PC-3 (cell line): Measurements from ENCODE around the gene NCOR2. TPM values are rescaled to one million over a fixed set of nuclear protein-coding genes. Genes with fewer than 3 reads are reported as not detected.

Source experiments
- ATAC-seq: fragments of 200-7000 bp; cut with Tn5 transposase; 2 replicates; pipeline ENCODE4 v1.9.1; 2020; ENCODE audit warnings: mild to moderate bottlenecking, moderate library complexity
- BruUV-seq: library from RNA; stranded (reverse); fragments of 400-500 nt; replicated peaks from 2 replicates; lab custom pipeline; 2021; lab: Mats Ljungman, UMichigan
- CTCF ChIA-PET: fragments of 300-600 bp; sonication (Branson Sonifier 250); formaldehyde crosslinking; loops from one replicate; lab custom pipeline; 2022; ENCODE audit warnings: antibody characterized with exemption; lab: Charles Lee
- POLR2A ChIA-PET: fragments of 300-600 bp; sonication (Branson Sonifier 250); formaldehyde crosslinking; loops from one replicate; lab custom pipeline; 2022; ENCODE audit warnings: antibody characterized with exemption; ENCODE audit not compliant: unreplicated experiment; lab: Charles Lee
- DNase-seq: peaks from one replicate; pipeline ENCODE4 v3.0.0-alpha.2; 2015
- H2AFZ ChIP-seq: fragments of 300-600 bp; sonication (generic); 2 replicates; pipeline ENCODE4 v1.6.0; 2016; ENCODE audit warnings: antibody characterized with exemption, low read length
- H3F3A ChIP-seq: fragments of 300-600 bp; sonication (generic); one replicate; pipeline ENCODE4 v1.6.0; 2017; ENCODE audit warnings: antibody characterized with exemption, low read length, control low read depth, mild to moderate bottlenecking; ENCODE audit not compliant: unreplicated experiment
- H3K27ac ChIP-seq: fragments of 300-600 bp; sonication (generic); 2 replicates; pipeline ENCODE4 v1.5.1; 2016; ENCODE audit warnings: mild to moderate bottlenecking, low read length
- H3K27me3 ChIP-seq: fragments of 300-600 bp; sonication (generic); 2 replicates; pipeline ENCODE4 v1.6.1; 2016; ENCODE audit warnings: low read length, mixed read lengths
- H3K36me3 ChIP-seq: fragments of 300-600 bp; sonication (generic); 2 replicates; pipeline ENCODE4 v1.6.1; 2016; ENCODE audit warnings: low read depth, mixed run types, low read length, mixed read lengths
- H3K4me1 ChIP-seq: fragments of 300-600 bp; sonication (generic); 2 replicates; pipeline ENCODE4 v1.5.1; 2016; ENCODE audit warnings: low read length; ENCODE audit not compliant: insufficient read depth
- H3K4me2 ChIP-seq: fragments of 300-600 bp; sonication (generic); 2 replicates; pipeline ENCODE4 v1.6.0; 2016; ENCODE audit warnings: low read length
- H3K4me3 ChIP-seq: fragments of 300-600 bp; sonication (generic); 2 replicates; pipeline ENCODE4 v1.5.1; 2016; ENCODE audit warnings: mild to moderate bottlenecking, low read length, mixed read lengths
- H3K79me2 ChIP-seq: fragments of 300-600 bp; sonication (generic); 2 replicates; pipeline ENCODE4 v1.6.1; 2017; ENCODE audit warnings: low read length, mixed read lengths
- H3K9ac ChIP-seq: fragments of 300-600 bp; sonication (generic); 2 replicates; pipeline ENCODE4 v1.6.0; 2016; ENCODE audit warnings: mild to moderate bottlenecking, low read length
- H3K9me2 ChIP-seq: fragments of 300-600 bp; sonication (generic); replicated peaks from 2 replicates; pipeline ENCODE4 v1.6.1; 2016; ENCODE audit warnings: mixed run types, low read length, mixed read lengths
- H3K9me3 ChIP-seq: fragments of 300-600 bp; sonication (generic); 2 replicates; pipeline ENCODE4 v1.6.1; 2016; ENCODE audit warnings: low read length, mixed read lengths
- H4K20me1 ChIP-seq: fragments of 300-600 bp; sonication (generic); 2 replicates; pipeline ENCODE4 v1.6.1; 2016; ENCODE audit warnings: low read length, mixed read lengths
- CTCF ChIP-seq: fragments of 300-600 bp; sonication (generic); conservative IDR thresholded peaks from 2 replicates; pipeline ENCODE4 v1.5.1; 2017; ENCODE audit warnings: antibody characterized with exemption, low read depth, mild to moderate bottlenecking, low read length
- EZH2 ChIP-seq: fragments of 300-600 bp; sonication (generic); IDR thresholded peaks from one replicate; pipeline ENCODE4 v1.6.1; 2017; ENCODE audit warnings: antibody characterized with exemption, mild to moderate bottlenecking, low read length; ENCODE audit not compliant: unreplicated experiment
- EZH2phosphoT487 ChIP-seq: fragments of 300-600 bp; sonication (generic); IDR thresholded peaks from 2 replicates; pipeline ENCODE4 v1.6.1; 2018; ENCODE audit warnings: mild to moderate bottlenecking, antibody characterized with exemption, low read length, borderline replicate concordance
- intact Hi-C: fragments of 100-400 bp; cut with micrococcal nuclease; formaldehyde crosslinking; loops from 2 replicates; pipeline ENCODE4 v1.9.0; 2023
- total RNA-seq: library from RNA; depleted of rRNA; stranded (reverse); fragments of >200 nt; gene quantifications from 2 replicates; pipeline ENCODE4 v1.2.3, GENCODE V29; 2014

The NCOR2 gene
- total RNA-seq, 1 experiment from 2014 or later, result 117 TPM

DNA sequence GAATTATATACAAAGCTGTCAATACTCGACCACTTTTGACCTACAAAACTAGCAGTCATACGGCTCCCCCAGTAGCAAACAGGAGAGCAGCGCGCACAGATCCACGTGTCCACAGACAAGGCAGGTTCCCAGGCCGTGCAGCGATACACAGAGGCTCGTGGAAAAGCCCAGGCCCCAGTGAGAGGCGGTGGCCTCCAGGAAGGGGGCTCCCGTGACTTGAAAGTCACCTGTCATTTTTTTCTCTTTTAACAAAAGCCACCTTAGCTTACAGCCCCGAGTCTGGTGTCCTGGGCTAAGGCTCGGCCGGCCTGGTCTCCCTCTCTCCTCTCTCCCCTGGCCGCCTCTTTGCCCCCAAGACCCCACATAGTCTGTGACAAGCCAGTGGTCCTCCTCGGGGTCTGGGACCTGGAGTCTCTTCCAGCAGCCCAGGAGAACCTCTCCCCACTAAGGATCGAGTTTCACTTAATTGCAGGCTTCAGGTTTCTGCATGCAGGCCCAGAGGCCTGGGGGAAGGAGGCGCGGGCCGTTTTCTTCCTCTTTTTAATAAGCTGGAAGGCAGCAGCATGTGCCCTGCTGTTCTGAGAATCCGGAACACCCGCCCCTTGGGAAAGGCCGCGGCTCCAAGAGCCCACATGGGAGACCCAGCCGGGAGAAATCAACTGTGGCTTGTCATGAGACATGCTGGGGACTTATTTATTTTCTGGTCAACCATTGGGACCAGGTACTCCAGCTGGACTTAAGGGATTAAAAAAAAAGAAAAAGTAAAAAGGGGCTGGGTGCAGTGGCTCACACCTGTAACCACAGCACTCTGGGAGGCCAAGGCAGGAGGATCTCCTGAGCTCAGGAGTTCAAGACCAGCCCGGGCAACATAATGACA, 15.9 kb downstream of the NCOR2 start:
- TF ChIP-seq EZH2phosphoT487 (no peak), EZH2 (no peak), CTCF (no peak)
- Histone ChIP-seq H3F3A (no peaks in the 10 kb centered on the region), H3K27ac (no peak overlapping the region), H3K79me2 (peaks cover 97% of the 10 kb centered on the region), H3K9me2 (no peaks in the 10 kb centered on the region), H3K4me3 (no peak overlapping the region), H4K20me1 (peaks cover 43% of the 10 kb centered on the region; the same call in 1 of the 2 replicates), H2AFZ (no peak overlapping the region), H3K4me2 (no peak overlapping the region), H3K27me3 (no peaks in the 10 kb centered on the region), H3K9me3 (no peaks in the 10 kb centered on the region), H3K9ac (no peak overlapping the region), H3K4me1 (peaks cover 25% of the 10 kb centered on the region), H3K36me3 (peaks cover 5% of the 10 kb centered on the region; the same call in 1 of the 2 replicates)
- ChIA-PET POLR2A (no interaction called here), CTCF (interaction anchor here (0.5 kb wide), 1 partner anchor 57 kb away, joined by 3 read pairs; no protein-coding TSS in a partner anchor)
- intact Hi-C loops, result no loop called here
- ATAC-seq (peak; percentile 51), DNase-seq (peak; percentile 23)
- no TSS peak for BruUV-seq

DNA sequence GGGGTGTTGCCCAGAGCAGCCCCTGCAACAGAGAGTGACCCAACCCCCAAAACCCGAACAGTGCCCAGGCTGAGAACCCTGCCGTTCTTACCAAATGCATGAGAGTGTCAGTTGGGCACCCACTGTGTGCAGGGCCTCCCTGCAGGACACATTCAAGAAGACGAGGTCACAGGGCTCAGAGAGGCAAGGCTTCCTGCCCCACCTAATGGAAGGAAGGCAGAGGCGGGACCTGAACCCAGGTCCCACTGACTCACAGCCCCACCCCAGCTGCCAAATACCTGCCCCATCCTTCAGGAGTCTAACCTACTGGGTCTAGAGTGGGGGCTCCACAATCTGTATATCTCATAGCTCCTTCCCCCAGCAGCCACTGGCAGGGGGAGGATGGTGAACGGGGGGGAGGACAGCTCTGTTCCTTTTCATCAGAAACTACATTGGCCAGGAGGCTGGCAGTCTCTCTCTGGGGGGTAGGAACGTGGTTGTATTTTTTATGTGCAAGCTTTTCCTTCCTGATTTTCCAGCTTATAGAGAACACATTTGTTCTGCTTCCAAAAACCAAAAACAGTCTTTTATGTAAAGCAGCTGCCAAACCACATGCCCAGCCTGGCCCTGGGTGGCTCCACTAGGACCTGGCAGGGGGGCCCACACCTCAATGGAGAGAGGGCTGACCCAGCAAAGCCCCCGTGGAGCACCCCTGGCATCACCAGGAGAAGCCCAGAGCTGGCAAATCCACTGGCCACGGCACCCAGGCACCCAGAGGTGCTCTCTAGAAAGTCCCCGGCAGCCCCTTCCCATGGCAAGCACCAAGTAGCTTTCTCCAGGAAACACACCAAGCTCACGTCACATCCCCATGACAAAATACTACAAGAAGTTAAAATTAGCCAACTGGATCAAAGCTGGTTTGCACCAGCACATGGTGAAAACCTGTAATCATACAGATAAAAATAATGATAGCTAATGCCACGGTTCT, 17.0 kb downstream of the NCOR2 start:
- no peaks in the 10 kb centered on the region for H3F3A ChIP-seq
- intact Hi-C loops, result no loop called here

More for the DNA sequence above, 17.0 kb downstream of the NCOR2 start:
- Histone ChIP-seq H2AFZ (no peak overlapping the region), H4K20me1 (peaks cover 42% of the 10 kb centered on the region; the same call in 1 of the 2 replicates), H3K27ac (no peak overlapping the region), H3K4me1 (peaks cover 25% of the 10 kb centered on the region), H3K79me2 (peaks cover 97% of the 10 kb centered on the region), H3K9me3 (no peaks in the 10 kb centered on the region), H3K9me2 (no peaks in the 10 kb centered on the region), H3K27me3 (no peaks in the 10 kb centered on the region), H3K4me2 (0 out of 2 replicates have a peak overlapping the region, but pooled peaks have one; percentile 0), H3K4me3 (no peak overlapping the region), H3K9ac (no peak overlapping the region), H3K36me3 (peaks cover 5% of the 10 kb centered on the region; the same call in 1 of the 2 replicates)
- ATAC-seq, result peak; percentile 32
- no peak for TF ChIP-seq EZH2phosphoT487
- TF ChIP-seq CTCF, result no peak
- no peak for TF ChIP-seq EZH2
- peak; percentile 27 for DNase-seq
- ChIA-PET POLR2A (interaction anchor here (0.6 to 1.1 kb wide), 2 partner anchors 32 to 76 kb away, joined by 6 to 7 read pairs; no protein-coding TSS in a partner anchor), CTCF (no interaction called here)
- no TSS peak for BruUV-seq
